Ammon's horn (tissue), 1 donor: ENCODE data around the gene ESPN.
A peak's percentile ranks its signal among the peaks of the same experiment; 100 is the strongest.
"Not testable (repeated sequence)": the region's sequence is repeated elsewhere in the genome, so short reads cannot be mapped to it uniquely, and the experiment has no call there.

Experiments
- DNase-seq: peaks from one replicate; pipeline ENCODE4 v3.0.0-alpha.2; 2016; ENCODE audit warnings: low spot score

The ESPN gene

DNA sequence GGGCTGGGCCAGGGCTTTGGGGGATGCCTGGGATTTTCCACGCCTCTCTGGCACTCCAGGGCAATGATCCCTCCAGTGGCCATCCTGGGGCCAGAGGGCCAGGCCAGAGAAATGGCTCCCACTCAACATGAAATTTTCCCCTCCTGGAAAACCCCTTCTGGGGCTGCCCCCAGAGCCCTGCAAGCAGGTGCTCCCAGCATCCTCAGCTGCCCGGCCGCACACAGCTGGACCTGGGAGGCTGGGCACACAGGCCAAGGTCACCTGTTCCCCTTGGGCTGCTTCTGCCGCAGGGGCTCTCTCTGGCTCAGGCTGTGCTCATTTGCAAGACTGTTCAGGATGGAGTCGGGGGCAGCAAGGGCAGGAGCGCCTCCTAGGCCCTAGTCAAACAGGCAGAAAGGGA, 3.9 kb downstream of the ESPN start:
- DNase-seq, result not testable (repeated sequence)

DNA sequence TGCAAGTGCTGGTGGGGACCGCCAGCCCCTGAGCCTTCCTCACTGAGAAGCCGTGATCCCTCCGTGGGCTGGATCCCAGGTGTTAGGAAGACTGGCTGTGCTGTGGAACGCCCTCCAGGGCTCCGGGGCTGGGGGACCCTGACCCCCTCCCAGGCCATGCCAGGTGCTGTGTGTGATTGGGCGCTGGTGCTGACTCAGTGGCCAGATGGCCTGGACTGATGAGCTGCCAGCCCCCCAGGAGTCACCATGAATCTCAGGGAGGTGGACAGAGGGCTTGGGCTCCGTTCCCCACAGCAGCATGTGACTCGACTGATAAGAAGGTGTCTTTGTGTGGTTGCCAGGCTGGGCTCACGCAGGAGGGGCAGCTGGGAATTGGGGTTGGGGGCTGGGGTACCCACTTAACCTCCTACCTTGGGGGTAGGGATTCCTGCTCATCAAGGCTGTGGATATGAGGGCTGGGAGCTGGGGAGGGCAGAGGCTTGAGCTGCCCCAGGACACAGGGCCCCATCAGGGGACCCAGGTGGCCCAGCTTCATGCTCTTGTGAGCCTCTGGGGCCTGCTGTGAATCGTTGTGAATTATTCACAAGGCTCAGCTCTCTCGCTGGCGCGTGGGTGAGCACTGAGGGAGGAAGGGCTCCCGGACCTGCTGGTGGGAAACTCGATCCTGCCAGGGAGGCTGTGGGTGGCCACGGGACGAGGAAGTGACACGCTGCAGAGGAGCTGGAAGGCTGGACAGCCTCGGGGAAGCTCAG, 5.3 kb downstream of the ESPN start:
- DNase-seq, result peak; percentile 31

DNA sequence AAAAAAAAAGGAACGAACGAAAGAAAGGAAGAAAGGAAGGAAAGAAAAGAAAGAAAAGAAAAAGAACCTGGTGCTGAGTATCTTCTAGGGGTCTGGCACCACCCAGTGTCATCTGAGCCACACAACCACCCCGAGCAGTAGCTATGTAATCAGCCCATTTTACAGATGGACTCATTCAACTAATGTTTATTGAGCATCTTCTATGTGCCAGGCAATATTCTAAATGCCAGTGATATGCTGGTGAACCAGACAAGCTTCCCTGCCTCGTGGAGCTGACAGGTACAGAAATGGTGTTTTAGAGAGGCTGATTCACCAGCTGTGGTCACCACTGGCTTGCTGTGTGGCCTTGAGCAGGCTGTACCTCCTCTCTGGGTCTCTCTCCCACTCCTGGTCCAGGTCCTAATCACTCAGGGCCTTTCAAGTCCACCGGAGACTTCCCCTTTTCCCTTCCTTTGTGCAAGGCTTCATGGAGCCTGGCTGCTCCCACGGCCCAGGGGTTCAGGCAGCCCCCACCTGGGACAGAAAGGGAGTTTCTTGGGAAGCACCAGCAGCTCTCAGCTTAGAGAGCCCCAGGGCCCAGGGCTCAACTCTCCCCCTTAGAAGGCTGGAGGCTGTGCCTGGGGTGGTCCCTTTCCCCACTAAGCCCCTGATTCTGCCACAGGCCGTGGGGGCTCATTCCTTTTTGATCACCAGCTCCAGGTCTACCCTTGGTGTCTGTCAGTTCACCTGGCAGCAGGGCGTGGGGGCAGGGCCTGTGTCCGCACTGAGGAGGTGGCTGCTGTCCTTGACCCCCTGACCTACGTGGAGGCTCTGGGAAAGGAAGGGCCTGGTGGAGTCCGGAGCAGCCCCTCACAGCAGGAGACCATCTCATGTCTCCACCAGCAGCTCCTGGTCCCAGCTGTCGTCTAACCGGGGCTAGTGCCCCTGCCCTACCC, 7.3 kb downstream of the ESPN start:
- not testable (repeated sequence) for DNase-seq

DNA sequence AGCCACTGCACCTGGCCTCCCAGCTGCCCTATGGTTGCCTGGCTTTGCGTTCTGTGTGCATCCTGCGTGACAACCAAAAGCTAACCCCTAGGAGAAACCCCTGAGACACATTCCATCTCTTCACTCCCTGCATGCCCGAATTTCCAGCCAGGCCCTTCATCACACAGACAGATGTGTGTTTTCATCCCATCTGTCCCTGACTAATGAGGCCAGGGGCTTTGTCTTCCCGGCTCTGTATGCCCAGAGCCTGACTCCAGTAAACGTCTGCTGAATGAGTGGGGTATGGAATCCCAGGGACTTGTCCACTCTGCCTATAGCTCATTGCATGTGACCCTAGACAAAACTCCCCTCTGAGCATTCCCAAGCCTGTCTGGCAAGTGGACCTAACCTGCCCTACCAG, 9.6 kb downstream of the ESPN start:
- no peak for DNase-seq

DNA sequence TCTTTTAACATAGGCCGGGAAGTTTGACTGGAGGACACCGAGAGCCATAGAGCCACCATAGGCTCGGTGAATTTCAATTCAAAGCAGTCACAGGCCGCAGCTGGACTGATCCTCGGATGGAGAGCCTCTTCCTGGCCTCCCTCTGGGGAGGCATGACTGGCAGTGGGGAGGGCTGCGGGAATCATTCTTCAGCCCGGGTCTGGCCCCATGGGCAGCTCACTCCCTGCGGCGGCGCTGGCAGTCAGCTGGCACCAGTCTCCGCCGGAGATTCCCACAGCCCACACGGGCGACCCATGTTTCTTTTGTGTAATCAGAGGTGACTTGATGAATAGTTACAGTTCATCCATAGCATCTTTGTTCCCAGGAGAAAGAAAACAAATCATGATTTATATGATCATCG, 10.6 kb downstream of the ESPN start:
- DNase-seq, result no peak

DNA sequence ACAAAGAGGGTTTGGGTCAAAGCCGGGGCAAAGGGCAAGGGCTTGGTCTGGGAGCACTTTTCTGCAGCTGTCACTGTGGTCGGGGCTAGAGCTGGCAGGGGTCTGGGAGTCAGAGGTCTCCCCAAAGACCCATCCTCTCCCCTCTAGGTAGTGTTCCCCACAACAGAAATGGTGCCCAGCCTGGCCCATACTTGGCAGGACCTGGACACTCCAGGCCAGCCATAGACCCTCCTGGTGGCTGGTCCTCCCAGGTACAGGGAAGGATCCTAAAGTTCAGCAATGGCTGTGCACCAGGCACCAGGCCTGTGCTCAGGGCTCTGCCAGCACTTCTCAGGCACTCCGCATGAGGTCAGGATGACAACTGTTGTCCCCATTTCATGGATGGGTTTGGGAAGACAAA, 11.0 kb downstream of the ESPN start:
- DNase-seq, result no peak

DNA sequence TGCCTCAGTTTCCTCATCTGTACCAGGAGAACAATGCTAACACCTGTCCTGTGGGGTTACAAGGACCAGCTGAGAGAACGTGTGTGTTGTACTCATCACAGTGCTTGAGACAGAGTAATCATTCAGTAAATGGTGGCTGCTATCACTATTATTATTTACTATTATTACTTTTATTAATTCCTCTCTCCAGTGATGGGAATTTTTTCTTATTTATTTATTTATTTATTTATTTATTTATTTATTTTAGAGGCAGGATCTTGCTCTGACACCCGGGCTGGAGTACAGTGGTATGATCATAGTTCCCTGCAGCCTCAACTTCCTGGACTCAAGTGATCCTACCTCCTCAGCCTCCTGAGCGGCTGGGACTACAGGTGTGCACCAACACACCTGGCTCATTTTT, 11.7 kb downstream of the ESPN start:
- not testable (repeated sequence) for DNase-seq

DNA sequence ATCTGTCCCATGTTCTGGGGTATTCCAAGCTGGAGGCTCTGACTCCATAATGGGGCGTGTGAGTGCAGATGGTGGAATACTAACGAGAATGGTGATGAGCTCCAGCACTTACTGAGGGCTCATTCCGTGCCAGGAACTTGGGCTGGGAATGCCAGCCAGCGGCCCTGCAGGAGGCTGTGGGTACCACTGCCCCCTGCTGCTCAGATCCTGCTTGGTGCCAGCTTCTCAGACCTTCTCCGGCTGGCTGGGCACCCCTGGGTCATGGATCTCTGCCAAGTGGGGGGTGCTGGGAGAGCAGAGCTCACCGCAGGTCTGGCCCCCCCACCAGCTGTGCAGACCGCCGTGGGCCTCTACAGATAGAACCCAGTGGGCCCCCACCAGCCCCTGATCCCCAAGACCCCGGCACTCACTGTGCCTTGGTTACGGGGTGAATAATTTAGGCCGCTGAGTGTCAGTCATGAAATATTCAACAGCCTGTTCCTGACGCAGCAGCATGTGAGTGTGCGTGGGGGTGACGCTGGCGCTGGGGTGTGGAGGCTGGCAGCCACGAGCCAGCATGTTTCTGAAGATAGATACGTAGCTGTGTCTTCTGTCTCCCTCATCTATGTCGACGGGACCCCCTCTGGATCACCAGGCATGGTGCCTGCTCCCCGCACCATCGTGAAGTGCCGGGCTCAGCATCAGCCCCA, 12.6 kb downstream of the ESPN start:
- peak; percentile 69 for DNase-seq

DNA sequence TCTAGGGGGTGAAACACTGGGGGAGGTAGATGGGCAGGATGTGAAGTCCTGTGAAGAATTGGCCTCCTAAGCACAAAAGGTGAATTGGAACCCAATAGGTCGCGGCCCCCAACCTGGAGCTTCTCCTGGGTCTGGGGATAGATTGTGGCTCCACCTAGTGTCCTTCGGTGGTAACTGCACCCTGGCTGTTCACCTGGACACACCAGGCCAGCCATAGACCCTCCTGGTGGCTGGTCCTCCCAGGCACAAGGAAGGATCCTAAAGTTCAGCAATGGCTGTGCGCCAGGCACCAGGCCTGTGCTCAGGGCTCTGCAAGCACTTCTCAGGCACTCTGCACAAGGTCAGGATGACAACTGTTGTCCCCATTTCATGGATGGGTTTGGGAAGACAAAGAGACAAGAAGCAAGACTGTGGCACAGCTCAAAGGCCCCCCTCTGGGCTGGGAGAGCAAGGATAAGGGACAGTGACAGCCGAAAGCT, 13.5 kb downstream of the ESPN start:
- DNase-seq, result peak; percentile 57

DNA sequence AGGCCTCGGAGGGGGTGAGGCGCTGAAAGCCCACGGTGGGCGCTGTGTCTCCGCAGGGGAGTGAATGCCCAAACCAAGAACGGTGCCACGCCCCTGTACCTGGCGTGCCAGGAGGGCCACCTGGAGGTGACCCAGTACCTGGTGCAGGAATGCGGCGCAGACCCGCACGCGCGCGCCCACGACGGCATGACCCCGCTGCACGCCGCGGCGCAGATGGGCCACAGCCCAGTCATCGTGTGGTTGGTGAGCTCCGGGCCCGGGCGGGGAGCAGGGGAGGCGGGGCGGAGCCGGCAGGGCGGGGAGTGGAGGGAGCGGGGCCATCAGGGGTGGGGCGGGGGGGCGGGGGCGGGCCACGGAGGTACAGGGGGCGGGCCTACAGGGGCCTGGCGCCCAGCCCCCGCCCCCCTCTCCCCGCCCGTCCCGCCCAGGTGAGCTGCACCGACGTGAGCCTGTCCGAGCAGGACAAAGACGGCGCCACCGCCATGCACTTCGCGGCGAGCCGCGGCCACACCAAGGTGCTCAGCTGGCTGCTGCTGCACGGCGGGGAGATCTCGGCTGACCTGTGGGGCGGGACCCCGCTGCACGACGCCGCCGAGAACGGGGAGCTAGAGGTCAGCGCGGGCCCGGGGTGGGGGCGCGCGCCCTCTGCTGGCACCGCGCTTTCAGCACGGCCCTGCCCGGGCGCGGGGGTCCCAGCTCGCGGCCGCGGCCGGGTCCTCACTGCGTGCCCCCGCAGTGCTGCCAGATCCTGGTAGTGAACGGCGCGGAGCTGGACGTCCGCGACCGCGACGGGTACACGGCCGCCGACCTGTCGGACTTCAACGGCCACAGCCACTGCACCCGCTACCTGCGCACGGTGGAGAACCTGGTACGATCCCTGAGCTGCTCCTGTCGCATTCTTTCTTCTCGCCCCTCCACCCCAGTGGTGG, 15.9 kb downstream of the ESPN start:
- DNase-seq, result no peak

DNA sequence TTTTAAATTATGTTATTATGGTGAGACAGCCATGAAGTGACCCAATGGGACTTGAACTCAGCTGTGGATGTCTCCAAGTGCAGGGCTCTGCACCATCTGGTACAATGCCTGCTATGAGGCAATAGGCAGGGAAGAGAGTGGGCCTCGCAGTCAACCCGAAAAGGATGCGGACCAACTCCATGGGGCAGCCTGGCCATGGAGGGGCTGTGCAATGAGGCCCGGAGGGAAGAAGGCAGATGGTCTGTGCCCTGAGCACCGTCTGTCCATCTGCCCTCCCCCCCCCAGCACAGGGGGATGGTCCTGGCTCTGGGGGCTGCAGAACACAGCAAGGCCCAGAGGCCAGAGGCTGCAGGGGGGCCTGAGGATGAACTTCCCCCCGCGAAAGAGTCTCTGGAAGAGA, 17.0 kb downstream of the ESPN start:
- no peak for DNase-seq

DNA sequence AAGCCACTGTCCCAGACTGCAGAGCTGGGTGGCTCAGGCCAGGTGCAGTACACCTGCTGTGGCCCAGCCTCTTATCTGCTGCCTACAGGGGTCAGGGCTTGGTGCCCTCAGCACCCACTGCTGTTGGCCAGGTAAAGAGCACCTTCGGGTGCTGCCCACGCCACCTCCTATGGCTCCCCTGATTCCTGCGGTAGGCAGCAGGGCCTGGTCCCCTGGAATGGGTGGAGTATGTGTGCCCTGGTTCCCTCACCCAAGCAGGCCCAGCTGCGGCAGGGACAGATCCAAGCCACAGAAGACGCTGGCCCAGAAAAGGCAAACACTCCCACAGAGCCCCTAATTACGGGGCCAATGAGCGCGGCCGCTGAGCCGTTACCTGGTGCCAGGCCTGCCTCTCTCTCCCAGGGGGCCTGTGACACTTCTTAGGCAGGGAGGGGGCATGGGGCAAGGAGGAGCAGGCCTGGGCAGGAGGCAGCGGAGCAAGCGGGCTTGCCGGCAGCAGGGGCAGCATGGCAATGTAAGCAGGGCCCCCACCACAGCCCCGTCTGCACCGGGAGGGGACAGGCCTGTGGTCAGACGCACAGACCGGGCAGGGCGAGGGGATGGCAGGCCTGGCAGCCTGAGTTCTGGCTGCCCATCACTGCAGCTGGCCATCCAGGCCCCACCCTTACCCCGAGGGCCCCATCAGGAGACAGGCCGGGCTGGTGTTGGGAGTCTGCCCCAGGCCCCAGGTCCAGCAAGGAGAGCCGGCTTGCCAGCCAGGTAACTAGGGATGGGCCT, 19.0 kb downstream of the ESPN start:
- no peak for DNase-seq

DNA sequence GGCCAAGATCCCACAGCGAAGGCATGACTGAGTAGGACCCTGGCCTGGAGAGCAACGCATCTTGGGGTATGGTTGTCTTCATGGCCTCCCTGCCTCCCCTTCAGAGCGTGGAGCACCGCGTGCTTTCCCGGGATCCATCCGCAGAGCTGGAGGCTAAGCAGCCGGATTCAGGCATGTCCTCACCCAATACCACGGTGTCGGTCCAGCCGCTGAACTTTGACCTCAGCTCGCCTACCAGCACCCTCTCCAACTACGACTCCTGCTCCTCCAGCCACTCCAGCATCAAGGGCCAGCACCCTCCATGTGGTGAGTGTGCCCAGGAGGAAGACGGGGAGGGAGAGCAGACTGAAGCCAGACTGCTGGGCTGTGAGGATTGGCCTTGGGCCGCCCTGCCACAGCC, 19.8 kb downstream of the ESPN start:
- DNase-seq, result no peak

DNA sequence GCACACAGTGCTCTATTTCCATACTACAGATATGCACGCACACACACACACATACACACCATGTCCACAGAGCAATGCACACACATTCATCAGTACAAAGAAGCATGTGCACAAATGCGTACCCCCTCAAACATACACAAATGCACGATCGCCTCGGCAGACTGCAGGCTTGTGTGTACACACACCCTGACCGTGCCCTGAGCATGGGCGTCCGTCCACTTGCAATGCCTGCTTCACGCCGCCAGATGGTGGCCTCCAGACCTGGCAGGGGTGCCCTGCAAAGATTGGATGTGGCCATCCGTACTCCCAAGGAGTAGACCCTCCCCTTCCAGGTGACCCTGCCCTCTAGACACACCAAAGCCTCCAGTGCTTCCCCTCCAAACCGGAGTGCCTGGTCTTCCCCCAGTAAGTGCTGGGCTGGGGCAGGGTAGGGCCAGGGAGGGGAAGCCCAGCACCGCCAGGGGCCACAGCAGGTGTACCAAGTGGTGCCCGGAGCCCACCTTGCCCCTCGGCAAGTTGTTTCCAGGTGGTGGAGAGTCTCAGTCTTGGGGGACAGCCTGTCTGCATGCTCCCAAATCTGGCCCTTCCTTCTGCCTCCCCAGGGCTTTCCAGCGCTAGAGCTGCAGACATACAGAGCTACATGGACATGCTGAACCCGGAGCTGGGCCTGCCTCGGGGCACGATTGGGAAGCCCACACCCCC, 20.6 kb downstream of the ESPN start:
- DNase-seq, result peak; percentile 16

DNA sequence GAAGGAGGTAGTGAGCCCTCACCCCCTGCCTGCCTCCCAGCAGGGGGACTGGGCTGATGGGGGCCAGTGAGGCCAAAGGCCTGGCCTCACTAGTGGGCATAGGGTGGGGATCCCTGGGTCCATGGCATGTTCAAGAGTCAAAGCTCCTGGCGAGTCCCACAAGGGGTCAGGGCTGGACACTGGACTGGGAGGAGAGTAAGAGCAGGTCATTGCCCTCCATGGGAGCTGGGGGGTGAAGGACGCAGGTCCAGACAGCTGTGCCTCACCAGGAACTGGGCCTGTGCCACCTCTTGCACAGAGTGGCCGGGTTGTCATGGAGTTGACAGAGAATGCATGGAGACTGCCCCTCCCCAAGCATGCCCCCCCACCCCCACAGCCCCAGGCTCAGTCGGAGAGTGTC, 21.4 kb downstream of the ESPN start:
- not testable (repeated sequence) for DNase-seq

DNA sequence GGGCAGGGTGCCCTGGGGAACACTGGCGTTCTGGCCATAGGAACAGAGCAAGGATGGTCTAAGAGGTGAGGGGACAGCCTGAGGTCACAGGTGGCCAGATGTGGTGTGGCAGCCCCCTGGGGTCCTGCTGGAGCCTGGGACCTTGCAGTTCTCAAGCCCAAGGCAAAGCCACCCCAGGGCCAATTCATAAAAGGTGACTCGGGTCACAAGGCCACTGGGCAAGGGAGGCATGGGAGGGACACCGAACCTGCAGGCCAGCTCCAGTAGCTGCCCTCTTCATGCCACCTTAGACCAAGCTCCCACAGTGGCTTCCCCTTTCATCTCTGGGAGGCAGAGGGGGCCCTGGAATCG, 22.1 kb downstream of the ESPN start:
- DNase-seq, result no peak

DNA sequence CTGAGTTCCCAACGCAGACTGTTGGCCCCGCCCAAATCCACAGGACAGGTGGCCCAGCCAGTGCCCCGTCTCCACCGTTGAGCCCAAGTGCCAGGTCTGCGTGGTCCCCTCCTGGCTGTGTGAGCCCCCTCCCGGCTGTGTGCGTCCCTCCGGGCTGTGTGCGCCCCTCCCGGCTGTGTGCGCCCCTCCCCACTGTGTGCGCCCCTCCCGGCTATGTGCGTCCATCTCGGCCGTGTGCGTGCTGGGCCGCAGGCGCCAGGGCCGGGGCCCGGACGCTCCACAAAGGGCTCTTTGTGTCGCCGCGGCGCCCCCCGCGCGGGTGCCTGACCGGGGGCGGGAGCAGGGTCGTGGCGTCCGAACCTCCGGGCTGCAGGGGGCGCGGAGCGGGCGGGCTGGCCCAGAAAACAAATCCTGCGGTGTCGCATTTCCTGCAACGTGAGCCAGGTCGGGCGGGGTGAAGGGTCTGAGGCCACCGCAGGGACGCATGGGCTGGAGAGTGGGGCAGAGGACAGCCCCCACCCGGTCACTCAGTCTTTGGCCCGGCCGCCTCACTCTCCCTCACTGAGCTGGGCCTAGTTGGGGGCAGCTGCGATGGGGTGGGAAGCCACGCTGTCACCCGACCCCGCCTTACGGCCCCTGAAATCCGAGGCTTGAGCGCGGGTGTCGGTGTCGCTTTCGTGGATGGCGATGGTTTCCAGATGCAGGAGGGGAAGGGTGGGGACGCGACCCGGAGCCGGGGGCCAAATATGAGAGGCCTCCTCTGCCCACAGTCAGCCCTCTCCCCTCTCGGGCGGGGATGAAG, 22.6 kb downstream of the ESPN start:
- no peak for DNase-seq

DNA sequence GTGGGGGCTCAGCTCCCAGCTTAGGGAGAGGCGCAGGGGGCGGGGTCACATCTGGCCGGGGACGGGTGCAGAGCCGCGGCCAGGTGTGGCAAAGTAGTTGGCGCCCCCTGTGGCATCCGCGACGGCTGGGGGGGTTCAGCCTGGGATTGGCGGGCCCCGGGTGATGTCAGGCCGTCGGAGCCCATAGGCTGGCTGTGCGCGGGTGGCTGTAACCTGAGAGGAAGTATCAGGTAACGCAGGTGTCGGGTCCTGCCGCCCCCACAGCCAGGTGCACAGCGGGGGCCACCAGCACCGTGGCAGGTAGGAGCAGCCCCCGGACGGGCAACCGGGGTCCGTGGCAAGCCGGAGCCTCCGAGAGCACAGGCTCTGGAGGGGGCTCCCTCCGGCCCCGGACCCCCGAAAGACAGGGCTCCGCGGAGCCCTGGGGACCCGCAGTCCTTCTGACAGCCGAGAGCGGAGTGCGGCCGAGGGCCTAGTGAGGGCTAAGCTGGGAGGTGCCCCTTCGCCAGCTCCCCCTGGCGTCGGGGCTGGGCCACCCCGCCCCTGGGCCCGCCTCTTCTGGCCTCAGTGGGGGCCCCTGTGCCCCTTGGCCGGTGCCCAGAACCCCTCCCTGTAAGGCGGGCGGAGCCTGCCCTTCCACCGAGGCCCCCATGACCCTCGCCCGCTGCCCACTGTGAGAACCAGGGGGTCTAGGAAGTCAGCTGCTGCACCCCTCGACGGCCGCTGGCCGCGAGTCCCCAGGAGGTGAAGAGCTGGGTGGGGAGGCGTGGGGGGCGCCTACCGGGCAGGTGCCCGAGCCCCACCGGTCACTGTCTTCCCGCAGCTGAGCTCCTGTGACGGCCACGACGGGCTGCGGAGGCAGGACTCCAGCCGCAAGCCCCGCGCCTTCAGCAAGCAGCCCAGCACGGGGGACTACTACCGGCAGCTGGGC, 23.5 kb downstream of the ESPN start:
- no peak for DNase-seq
